Bone marrow (tissue), 2 donors: ENCODE data around the gene SPEM1.

ENCODE experiments used
- DNase-seq, 2 donors: peaks; one replicate each; lab custom pipeline; 2025; lab: John Stamatoyannopoulos, UW

Gene SPEM1

DNA sequence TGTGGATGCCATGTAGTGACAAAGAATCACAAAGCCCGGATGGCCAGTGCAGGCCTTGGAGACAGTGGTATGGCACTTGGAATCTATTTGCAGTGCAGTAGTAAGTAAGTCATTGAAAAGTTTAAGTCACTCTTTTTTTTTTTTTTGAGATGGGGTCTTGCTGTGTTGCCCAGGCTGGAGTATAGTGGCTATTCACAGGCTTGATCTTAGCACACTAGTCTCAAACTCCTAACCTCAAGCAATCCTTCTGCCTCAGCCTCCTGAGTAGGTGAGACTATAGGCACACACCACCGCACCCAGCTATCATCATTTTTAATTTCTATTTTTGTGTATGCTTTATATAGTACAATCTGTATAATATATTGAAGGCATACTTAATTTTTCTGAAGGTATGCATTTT is 21.5 kb upstream of the SPEM1 start:
- DNase-seq = no peak

DNA sequence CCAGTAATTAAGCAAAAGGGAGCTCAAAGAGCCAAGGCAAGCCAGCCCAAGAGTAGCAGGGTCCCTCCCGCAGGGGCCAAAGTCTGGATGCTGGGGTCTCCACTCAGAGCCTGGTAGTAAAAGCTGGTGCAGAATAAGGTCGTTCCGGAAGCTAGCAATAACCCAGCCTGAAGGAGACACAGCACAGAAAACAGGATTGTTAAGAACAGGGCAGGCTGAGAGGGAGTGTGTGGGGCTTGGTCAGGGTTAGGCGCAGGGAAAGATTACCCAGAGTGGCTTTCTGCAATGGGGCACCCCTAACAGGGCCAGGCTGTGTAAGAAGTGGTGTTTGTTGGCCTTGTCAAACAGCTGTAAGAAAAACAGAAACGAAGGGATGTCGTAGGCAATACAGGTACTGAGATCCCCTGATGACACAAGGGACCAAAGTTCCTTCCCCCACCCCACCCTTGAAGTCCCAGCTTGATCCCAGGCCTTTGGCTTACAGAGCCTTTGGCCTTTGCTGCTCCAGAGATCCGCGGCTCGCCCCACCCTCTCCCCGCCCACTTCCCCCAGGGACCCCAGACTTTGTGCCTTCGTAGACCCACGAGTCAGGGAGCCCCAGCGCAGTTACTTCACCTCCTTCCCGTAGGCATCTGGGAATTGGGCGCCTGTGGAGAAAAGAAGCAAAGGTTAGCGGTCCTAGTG is 16.9 kb upstream of the SPEM1 start:
- peak in 1 of 2 donors; percentile 34 for DNase-seq

DNA sequence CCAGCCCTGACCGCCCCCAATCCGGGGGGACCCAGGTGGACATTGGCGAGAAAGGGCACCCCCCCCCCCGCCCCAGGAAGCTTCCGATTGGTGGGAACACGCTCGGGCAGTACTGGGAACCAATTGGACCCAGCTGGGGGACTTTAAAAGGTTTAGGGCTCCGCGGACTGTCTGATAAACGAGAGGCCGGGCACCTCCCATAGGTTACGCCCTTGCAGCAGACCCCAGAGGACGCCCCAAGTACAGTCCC is 16.5 kb upstream of the SPEM1 start:
- DNase-seq = no peak

DNA sequence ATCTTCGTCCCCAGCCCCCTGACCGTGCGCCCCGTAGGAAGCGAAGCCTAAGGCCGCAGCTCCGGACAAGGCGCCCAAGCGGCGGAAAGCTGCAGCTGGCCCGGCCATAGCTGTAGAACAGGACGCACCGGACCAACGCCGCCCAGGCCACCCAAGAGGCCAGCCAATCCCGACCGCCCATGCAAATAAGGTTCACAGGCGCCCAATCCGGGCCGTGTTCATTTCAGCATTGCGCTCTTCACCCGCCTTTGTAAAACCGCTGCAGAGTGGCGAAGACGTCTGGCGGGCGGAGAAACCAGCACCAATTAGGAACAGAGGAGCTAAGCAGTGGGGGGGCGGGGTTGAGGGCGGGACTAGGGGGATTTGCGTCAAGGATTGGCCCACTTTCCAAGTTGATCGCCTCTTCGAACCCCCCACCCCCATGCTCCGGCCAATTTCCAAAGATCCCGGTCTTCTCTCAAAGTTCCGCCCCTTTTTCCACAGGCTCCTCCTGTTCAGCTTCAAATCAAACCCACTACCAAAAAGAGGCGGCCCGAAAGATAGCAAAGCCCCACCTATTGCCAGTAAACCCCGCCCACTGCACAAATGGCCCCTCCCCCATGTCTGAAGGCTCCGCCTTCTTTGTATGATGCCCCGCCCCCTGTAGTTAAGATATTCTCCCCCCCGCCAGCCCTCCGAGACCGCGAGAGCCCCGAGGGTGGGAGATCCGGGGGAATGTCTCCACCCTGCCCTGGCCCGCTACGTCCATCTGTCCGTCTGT is 16.0 kb upstream of the SPEM1 start, which contains the start of gene TMEM256:
Gene TMEM256 (minus strand): TSS at position 121 of the 760 bp plus-strand sequence. CDS start 13 bp downstream, at position 108.
- DNase-seq = peak; percentile 96 to 99

DNA sequence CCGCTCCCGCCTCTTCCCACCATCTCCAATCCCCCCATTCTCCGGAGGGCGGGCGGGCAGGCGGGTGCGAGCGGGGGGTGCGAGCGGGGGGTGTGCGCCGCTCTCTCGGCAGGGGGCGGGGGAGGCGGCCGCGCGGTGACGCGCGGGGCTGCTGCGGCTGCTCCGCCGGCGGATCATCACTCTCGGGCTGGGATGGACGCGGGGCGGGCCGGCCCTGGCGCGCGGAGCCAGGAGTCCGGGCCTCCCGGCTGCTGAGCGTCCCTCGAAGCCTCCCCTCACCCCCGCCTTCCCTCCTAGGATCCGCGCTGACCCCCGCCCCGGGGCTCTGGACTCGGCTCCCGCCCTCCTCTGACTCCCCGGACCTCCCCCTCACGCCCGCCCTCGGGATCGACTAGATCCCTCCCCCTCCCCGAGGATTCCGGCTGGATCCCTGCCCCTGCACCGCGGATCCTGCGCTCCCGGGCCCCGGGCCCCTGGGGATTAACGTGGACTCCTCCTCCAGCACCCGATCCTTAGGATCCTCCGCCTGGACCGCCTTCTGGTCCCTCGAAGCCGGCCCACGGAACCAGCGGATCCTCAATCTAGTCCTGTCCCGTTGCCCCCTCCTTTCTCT is 15.3 kb upstream of the SPEM1 start:
- DNase-seq = no peak

DNA sequence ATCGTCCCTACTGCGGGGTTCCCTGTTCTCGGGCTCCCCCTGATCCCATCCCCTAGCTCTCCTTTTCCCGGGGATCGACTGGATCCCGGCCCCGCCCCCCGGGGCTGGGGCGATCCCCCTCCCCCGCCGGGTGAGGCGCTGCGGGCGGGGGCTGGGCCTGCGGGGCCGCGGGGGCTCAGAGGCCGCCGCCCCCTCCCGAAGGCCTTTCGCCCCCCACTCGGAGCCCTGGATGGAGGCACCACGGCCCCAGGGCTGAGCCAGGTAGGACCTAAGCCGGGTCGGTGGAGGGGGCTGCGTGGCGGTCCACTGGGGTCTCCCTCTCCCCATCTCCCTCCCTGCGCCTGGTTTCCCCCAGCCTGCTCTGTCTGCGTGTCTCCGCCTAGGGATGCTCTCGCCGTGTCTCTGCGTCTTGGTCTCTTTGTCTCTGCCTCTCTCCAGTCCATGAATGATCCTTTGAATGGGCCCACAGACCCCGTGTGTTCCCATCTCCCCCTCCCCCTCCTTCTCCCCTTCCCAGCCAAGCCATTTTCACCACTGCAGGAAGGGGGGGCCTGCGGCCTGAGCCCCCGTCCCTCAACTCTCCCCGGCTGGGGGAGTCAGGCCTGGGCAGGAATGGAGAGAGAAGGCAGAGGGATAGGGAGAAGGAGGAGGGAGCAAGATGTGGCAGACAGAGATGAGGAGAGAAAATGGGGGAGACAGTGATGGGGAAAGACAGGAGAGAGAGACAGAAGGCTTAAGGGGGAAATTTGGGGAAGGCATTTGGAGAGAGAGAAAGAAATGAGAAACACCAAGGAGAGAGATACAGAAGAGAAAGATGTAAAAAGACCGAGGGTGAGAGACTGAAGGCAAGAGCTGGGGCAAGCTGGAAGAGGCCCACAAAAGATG is 14.5 kb upstream of the SPEM1 start:
- DNase-seq = no peak

DNA sequence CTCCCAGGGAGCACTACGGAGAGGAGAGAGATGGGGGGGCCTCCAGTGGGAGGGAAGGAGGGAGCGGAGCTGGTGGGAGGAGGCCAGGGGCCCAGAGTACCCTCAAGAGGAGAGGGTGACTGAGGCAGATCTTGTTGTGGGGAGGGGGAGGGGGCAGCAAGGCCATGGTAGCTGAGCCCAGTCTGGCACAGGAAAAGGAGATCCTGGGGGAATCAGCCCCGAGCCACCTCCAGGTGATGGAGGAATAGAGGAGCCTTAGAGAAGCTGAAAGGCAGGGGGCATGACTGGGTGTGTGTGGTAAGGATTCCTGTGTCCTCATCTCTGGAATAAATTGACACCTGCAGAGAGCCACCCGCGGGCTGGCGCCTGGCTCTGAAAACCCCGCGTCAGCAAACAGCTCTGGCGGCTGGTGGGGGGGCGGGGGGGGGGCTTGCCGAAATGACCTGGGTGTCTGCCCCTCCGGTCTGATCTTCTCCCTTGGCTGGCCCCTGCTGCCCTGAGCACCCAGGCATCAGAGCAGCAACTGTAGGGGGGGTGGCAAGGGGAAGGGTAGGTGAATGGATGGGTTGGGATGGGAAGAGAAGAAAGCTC is 13.8 kb upstream of the SPEM1 start:
- DNase-seq = no peak

DNA sequence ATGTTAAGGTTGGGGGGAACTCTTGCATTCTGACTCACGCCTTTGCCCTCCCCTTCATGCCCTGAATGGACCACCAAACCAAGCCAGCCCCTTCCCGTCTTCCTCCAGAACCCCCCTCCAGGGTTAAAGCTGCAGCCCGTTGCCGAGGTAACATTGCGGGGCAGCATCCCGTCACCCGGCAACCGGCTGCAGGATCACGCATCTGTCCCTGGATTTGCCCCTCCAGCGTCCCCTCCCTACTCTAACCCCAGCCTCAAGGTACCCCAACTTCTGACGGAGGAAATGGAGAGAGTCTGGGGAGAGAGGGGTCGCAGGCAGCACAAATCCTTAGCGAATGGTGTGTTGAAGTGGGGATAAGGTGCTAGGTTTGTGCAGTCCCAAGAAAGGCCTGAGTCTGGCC is 13.0 kb upstream of the SPEM1 start:
- DNase-seq = no peak

DNA sequence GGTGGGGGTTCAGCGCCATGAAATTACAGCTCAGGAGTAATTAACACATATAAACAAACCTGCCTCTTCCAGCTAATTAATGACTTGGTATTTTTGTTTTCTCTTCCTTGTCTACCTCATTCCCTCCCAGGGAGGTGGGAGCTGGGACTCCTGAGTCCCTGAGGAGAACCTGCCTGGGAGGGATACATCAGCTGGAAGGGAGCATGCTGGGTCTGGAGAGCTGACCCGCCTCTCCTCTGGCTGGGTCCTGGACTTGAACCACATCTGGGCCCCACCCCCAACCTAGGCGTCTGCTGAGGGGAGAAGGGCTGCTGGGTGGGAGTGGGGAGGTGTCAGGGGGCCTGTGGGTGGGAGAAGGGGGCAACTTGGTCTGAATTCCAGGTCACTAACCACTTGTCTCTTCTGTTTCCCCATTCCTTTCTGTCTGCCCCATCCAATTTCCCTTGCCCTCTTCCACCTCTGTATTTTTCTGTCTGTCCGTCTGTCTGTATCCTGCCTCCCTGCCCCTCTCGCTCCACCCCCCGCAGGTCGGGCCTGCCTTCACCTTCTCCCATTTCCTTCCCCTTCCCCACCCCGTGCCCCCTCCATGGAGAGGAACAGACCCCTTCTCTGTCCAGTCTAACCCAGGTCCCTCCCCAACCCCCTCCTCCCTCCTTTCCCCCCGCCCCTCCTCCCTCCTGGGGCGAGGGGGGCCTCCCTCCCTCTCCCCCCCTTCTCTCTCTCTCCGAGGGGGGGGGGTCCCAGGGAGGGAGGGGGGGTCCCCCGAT is 12.5 kb upstream of the SPEM1 start, which contains the start of gene NLGN2:
Gene NLGN2 (plus strand): TSS at position 361 of the 767 bp plus-strand sequence. CDS start 411 bp downstream, outside the sequence.
- DNase-seq = no peak

DNA sequence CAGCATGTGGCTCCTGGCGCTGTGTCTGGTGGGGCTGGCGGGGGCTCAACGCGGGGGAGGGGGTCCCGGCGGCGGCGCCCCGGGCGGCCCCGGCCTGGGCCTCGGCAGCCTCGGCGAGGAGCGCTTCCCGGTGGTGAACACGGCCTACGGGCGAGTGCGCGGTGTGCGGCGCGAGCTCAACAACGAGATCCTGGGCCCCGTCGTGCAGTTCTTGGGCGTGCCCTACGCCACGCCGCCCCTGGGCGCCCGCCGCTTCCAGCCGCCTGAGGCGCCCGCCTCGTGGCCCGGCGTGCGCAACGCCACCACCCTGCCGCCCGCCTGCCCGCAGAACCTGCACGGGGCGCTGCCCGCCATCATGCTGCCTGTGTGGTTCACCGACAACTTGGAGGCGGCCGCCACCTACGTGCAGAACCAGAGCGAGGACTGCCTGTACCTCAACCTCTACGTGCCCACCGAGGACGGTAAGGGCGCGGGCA is 11.8 kb upstream of the SPEM1 start:
- no peak for DNase-seq

DNA sequence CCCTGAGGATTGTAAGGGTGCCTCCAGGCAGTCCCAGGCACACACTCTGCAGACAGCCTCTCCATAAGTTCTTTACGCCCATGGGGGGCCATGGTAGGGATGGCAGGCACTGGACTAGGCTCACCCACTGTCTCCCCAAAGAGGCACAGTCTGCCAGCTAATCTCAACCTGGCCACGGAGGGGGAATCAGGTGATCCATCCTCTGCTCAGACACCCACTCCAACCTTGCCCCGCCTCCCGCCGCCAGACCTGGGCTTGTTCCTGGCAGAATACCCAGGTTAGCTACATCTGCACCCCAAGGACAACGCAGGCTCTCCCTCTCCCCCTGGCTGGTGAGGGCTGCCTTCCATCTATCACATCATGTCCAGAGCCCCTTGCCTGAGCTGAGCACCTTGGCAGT is 11.3 kb upstream of the SPEM1 start:
- DNase-seq = no peak

DNA sequence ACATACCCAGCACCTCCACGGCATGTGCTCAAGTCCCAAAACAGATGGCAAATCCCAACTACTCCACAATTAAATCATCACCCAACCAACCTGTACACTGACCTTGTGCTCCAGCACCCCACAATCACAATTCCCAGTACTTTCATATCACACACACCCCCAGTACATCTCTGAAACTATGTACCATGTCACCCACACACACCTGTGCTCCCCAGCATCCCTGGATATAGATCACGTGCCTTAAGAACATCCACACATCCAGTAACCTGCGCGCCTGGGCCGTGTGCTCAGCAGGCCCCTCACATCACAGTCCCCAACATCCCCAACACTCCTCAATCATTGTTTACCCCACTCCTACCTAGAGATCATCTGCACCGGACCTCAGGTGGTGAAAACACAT is 10.4 kb upstream of the SPEM1 start:
- DNase-seq = no peak

DNA sequence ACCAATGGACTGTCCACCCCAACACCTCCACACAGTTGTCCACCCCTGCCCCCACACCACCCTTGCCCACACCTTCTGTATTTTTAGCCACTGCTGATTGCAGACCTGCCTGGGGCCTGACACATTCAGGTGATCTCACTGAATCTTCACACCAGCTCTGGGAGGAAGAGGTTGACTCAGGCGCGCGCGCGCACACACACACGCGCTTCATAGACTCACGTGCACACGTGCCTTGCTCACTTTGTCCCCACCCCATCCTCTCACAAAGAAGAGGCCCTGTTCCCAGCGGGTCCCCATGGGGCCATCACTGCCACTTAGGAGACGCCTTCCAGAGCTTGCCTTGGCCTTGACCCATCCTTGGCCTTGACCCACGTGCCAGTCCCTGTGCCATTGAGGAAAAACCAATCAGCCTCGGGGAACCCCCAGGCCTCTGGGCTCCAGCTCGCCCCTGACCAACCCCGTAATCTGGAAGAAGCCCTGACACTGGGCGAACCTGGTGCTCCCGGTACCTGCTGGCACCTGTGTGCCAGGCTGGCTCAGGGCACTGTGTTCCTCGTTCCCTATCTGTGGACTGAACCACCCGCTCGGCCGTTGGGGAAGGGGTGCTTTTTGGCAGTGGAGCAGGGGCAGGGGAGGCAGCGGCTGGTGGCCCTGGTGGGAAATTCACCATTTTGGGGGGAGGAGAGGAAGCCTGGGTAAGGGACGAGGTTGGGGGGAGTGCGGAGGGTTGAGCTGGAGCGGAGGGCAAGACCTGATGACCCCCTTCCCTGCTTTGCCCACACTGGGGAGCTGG is 9.3 kb upstream of the SPEM1 start:
- DNase-seq = no peak

DNA sequence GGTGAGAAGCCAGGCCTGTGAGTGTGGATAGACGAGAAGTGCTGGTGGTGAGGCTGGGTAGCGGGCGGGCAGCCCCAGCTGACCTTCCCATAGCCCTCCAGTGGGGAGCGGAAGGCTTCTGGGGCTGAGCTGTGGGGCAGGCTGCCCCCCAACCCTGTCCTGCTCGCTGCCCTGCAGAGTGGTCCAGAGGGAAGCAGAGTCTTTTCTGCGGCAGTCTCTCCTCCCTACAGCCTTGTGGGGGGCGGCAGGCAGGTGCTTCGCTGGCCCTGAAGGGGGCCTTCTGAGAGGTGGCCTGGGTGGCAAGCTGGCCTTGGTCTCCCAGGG is 8.7 kb upstream of the SPEM1 start:
- no peak for DNase-seq

DNA sequence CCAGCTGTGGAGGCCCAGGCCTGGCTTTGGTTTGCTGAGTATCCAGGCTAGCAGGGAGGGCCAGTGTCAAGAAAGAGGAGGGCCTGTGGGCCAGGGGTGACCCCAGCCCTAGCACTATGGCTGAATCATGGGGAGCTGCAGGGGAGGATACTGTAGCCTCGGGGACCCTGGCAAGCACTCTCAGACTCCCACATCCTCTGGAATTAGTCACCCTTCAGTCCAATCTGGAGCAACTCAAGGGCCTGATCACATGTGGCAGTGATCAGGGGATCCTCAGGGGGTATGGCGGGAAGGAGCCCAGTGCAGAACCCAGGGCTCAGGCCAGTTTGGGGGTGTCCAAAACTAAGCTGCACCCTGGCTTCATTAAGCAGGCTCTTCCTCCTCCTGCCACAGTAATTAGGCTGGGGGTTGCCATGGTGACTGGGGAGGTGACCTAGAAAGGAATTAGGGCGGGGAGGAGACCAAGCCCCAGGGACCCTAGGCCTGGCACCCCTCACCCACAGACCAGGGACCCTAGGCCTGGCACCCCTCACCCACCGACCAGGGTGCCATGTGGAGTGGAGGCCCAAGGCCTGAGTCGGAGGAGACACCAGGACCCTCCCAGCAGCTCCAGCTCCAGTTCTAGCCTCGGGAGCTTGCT is 6.7 kb upstream of the SPEM1 start:
- DNase-seq = no peak

DNA sequence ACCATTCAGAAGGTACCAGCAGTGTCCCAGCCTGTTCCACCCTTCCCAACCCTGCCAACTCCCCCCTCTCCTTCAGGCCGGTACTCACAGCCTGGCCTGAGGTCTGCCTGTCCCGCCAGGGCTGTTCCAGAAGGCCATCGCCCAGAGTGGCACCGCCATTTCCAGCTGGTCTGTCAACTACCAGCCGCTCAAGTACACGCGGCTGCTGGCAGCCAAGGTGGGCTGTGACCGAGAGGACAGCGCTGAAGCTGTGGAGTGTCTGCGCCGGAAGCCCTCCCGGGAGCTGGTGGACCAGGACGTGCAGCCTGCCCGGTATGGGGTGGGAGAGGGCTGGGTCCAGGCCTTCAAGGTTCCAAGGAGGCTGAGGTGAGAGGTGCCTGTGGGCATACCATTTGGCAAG is 5.3 kb upstream of the SPEM1 start:
- no peak for DNase-seq

DNA sequence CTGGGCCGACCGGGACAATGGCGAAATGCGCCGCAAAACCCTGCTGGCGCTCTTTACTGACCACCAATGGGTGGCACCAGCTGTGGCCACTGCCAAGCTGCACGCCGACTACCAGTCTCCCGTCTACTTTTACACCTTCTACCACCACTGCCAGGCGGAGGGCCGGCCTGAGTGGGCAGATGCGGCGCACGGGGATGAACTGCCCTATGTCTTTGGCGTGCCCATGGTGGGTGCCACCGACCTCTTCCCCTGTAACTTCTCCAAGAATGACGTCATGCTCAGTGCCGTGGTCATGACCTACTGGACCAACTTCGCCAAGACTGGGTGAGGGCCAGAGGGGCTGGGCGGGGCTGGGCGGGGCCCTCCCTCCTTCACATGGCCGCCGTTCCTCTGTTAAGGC is 4.3 kb upstream of the SPEM1 start:
- no peak for DNase-seq

DNA sequence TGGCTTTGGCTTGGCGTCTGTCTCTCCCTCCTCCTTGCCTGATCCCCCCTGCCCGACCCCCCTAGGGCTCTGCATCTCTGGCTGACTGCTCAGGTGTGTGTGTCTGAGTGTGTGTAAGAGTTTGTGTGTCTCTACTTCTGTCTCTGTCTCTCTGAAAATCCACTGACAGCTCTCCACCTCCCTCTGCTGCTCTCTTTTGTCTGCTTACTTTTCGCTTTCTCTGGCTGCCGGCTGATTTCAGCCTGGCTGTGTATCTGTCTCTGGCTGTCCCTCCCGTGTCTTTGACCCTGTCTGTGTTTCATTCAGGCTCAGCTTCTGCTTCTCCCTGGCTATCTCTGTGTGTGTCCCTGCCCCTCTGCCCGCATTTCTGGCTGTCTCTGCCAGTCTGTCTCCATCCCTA is 3.8 kb upstream of the SPEM1 start:
- no peak for DNase-seq

DNA sequence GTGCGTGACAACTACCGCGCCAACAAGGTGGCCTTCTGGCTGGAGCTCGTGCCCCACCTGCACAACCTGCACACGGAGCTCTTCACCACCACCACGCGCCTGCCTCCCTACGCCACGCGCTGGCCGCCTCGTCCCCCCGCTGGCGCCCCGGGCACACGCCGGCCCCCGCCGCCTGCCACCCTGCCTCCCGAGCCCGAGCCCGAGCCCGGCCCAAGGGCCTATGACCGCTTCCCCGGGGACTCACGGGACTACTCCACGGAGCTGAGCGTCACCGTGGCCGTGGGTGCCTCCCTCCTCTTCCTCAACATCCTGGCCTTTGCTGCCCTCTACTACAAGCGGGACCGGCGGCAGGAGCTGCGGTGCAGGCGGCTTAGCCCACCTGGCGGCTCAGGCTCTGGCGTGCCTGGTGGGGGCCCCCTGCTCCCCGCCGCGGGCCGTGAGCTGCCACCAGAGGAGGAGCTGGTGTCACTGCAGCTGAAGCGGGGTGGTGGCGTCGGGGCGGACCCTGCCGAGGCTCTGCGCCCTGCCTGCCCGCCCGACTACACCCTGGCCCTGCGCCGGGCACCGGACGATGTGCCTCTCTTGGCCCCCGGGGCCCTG is 3.0 kb upstream of the SPEM1 start:
- DNase-seq = no peak
